Measurements from ENCODE around the gene TRIM56. TPM values are rescaled to one million over a fixed set of nuclear protein-coding genes. Genes with fewer than 3 reads are reported as not detected.

The TRIM56 gene
- total RNA-seq, 1 experiment from 2014 or later, result 29.6 TPM

GRCh38 chr7:101096957-101097347 lies 11.7 kb downstream of the TRIM56 start:
- intact Hi-C loops (cut with micrococcal nuclease), result no loop called here
- CTCF ChIA-PET, result interaction anchor here (0.5 to 2.0 kb wide), 8 partner anchors 12 to 186 kb away, joined by 3 to 12 read pairs (median 3); partner anchors contain the start of gene VGF
- H3K27me3 Mint-ChIP-seq (ENCODE audit: insufficient read depth, unreplicated experiment), result no peaks in the 10 kb centered on the region
- peaks cover 12% of the 10 kb centered on the region for H3K36me3 Mint-ChIP-seq (ENCODE audit: insufficient read depth, unreplicated experiment)
- H3K27ac Mint-ChIP-seq (ENCODE audit: low read depth, unreplicated experiment), result peak overlapping the region; percentile 28
- peaks cover 25% of the 10 kb centered on the region for H3K4me1 Mint-ChIP-seq (ENCODE audit: insufficient read depth, unreplicated experiment)
- BruUV-seq (replicated peaks), result no TSS peak
- POLR2A ChIA-PET, result interaction anchor here (2.1 to 3.3 kb wide), 2 partner anchors 12 kb away, joined by 7 to 23 read pairs; partner anchors contain the start of gene TRIM56
- no peaks in the 10 kb centered on the region for H3K9me3 Mint-ChIP-seq (ENCODE audit: unreplicated experiment)
- no peak overlapping the region for H3K4me3 Mint-ChIP-seq (ENCODE audit: unreplicated experiment)
- no peak for DNase-seq (ENCODE audit: unreplicated experiment)
- TF ChIP-seq CTCF (IDR thresholded peaks at IDR 0.05; ENCODE audit: unreplicated experiment), result no peak

GRCh38 chr7:101097561-101097960 lies 12.3 kb downstream of the TRIM56 start:
- intact Hi-C loops (cut with micrococcal nuclease), result no loop called here
- Mint-ChIP-seq H3K4me3 (ENCODE audit: unreplicated experiment) (no peak overlapping the region), H3K9me3 (ENCODE audit: unreplicated experiment) (no peaks in the 10 kb centered on the region), H3K27me3 (ENCODE audit: insufficient read depth, unreplicated experiment) (no peaks in the 10 kb centered on the region), H3K27ac (ENCODE audit: low read depth, unreplicated experiment) (peak overlapping the region; percentile 28), H3K4me1 (ENCODE audit: insufficient read depth, unreplicated experiment) (peaks cover 25% of the 10 kb centered on the region), H3K36me3 (ENCODE audit: insufficient read depth, unreplicated experiment) (peaks cover 11% of the 10 kb centered on the region)
- no peak for DNase-seq (ENCODE audit: unreplicated experiment)
- ChIA-PET POLR2A (interaction anchor here (0.8 to 3.3 kb wide), 3 partner anchors 11 to 48 kb away, joined by 3 to 23 read pairs (median 7); partner anchors contain the start of gene TRIM56), CTCF (interaction anchor here (0.5 to 2.0 kb wide), 4 partner anchors 20 to 95 kb away, joined by 3 to 8 read pairs (median 4); no protein-coding TSS in a partner anchor)
- BruUV-seq (replicated peaks), result no TSS peak
- no peak for TF ChIP-seq CTCF (IDR thresholded peaks at IDR 0.05; ENCODE audit: unreplicated experiment)

GRCh38 chr7:101099969-101100781 lies 14.9 kb downstream of the TRIM56 start:
- H3K4me3 Mint-ChIP-seq (ENCODE audit: unreplicated experiment), result peak overlapping the region; percentile 54
- no TSS peak for BruUV-seq (replicated peaks)
- H3K36me3 Mint-ChIP-seq (ENCODE audit: insufficient read depth, unreplicated experiment), result peaks cover 6% of the 10 kb centered on the region
- no peak for TF ChIP-seq CTCF (IDR thresholded peaks at IDR 0.05; ENCODE audit: unreplicated experiment)
- POLR2A ChIA-PET, result interaction anchor here (0.6 to 3.4 kb wide), 13 partner anchors 9 to 1962 kb away, joined by 3 to 24 read pairs (median 5); partner anchors contain the start of genes PLOD3, SERPINE1, TRIM56 and UFSP1
- CTCF ChIA-PET, result interaction anchor here (1.3 kb wide), 1 partner anchor 36 kb away, joined by 3 read pairs; no protein-coding TSS in a partner anchor
- H3K4me1 Mint-ChIP-seq (ENCODE audit: insufficient read depth, unreplicated experiment), result peaks cover 29% of the 10 kb centered on the region
- intact Hi-C loops (cut with micrococcal nuclease), result loop anchor here (1.0 to 2.0 kb wide), 2 partner anchors 27 to 38 kb away; partner anchors contain the start of gene SERPINE1
- peak overlapping the region; percentile 73 for H3K27ac Mint-ChIP-seq (ENCODE audit: low read depth, unreplicated experiment)
- peak; percentile 97 for DNase-seq (ENCODE audit: unreplicated experiment)
- H3K9me3 Mint-ChIP-seq (ENCODE audit: unreplicated experiment), result no peaks in the 10 kb centered on the region
- no peaks in the 10 kb centered on the region for H3K27me3 Mint-ChIP-seq (ENCODE audit: insufficient read depth, unreplicated experiment)

All from MCF 10A (cell line).